HG03469 (cell line): ENCODE measurements around the gene ABCC1.

Experiments
- ATAC-seq: cut with Tn5 transposase; IDR thresholded peaks from one replicate; pipeline ENCODE4 v1.9.1; 2021; ENCODE audit warnings: mild to moderate bottlenecking, moderate library complexity, moderate number of reproducible peaks; ENCODE audit not compliant: unreplicated experiment

Gene ABCC1

DNA sequence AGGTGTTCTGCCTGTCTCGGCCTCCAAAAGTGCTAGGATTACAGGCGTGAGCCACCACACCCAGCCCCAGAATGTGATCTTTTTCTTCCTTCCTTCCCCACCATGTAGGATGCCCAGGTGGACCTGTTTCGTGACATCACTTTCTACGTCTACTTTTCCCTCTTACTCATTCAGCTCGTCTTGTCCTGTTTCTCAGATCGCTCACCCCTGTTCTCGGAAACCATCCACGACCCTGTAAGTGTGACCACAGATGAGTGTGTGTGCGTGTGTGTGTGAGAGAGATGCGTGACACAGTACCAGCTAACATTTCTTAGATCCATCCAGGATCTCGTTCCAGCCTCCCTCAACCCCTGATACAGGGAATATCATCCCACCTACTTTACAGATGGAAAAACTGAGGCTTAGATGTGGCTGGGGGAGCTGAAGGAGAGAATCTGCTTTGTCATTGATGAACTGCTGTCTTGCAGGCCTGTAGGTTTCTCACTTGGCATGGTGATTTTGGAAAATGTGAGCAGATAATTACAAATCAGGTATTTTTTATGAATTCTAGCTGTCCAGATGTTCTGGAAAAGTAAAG lies 67.1 kb downstream of the ABCC1 start:
- ATAC-seq = no peak

DNA sequence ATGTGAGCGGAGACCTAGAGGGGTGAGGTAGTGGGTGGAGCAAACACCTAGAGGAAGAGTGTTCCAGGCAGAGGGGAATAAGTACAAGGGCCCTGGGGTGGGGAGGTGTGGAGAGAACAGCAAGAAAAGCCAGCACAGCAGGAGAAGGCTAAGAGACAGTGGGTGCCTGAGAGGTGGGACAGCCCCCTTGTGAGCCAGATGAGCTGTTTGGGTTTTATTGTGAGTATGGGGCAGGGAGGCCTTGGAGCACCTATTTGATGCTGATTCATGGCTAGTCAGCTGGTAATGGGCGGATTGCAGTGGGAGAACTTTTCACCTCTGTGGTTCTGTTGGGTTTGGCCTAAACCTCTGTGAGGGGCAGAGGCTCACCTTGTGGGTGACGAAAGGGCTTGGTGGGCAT lies 68.4 kb downstream of the ABCC1 start:
- no peak for ATAC-seq

DNA sequence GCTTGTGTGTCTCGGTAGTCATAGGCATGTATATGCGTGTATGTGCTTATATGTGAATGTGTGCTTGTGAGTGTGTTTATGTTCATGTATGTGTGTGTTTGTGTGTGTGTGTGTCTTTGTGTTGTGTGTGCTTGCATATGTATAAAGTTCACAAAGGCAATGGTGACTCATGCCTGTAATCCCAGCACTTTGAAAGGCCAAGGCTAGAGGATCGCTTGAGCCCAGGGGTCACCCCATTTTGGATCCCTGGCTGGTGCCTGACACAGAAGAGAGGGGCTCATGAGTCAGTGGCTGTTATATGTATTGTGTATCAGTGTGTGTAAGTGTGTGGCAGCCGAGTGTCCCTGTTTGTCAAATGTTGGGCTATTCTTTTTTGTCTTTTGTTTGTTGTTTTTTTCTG lies 69.3 kb downstream of the ABCC1 start:
- no peak for ATAC-seq

DNA sequence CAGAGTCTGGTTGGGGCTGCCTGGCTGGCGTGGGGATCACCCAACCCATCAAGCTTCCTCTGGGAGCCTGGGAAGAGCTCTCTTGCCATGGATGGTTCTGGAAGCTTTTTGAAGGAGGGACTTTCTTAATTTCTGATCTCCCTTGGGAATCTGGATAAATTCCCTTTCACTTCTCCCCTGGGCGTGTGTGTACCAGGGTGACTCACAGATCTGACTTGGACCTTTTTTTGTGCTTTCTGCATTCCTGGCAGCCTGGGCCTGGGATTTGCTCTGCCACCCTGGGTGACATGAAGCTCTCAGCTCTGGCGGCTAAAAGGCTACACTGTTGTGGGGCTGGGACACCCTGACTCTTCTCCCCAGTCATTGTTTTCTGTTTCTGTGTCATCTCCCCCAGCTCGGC lies 70.1 kb downstream of the ABCC1 start:
- ATAC-seq = no peak

DNA sequence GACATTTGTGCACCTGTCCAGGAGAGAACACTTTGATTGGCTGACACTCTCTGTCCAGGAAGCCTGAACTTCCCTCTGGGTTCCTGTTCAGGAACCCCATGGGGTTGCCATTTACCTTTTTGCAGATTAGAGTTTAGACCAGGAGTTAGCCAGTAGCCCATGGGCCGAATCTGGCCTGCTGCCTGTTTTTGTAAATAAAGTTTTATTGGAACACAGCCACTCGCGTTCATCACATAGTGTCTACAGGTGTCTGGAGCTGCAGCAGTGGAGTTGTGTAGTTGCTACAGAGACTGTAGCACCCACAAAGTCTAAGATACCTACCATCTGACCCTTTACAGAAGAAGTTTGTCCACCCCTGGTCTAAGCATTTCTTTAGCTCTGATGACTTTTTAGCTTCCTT lies 70.9 kb downstream of the ABCC1 start:
- no peak for ATAC-seq

DNA sequence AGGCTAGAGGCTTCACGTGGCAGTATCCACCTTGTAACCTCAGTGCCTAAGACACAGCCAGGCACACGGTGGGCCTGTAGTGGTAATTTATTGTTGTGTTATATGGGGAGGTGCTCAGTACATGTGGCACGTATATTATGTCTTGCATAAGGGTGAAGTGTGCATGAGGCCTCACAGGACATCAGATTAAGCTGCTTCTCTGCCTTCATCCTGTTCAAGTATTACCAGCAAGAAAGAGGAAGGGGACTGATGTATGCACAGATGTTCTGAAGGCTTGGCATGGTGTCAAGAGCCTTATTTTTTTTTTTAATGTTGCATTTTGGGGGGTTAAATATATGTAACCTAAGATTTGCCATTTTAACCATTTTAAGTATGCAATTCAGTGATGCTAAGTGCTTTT lies 71.6 kb downstream of the ABCC1 start:
- no peak for ATAC-seq

DNA sequence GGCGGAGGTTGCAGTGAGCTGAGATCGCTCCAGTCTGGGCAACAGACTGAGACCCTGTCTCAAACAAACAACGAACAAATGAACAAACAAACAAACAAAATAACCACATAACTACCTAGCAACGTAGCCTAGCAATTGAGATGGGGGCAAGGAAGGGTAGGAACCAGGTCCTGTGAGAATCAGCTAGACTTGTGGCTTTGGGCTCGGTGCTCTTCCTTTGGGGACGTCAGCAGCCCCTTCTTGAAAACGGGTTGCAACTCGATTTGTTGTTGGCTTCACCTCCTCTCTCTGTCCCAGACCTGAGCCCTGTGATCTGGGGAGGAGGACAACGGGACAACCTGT lies 72.2 kb downstream of the ABCC1 start:
- no peak for ATAC-seq

DNA sequence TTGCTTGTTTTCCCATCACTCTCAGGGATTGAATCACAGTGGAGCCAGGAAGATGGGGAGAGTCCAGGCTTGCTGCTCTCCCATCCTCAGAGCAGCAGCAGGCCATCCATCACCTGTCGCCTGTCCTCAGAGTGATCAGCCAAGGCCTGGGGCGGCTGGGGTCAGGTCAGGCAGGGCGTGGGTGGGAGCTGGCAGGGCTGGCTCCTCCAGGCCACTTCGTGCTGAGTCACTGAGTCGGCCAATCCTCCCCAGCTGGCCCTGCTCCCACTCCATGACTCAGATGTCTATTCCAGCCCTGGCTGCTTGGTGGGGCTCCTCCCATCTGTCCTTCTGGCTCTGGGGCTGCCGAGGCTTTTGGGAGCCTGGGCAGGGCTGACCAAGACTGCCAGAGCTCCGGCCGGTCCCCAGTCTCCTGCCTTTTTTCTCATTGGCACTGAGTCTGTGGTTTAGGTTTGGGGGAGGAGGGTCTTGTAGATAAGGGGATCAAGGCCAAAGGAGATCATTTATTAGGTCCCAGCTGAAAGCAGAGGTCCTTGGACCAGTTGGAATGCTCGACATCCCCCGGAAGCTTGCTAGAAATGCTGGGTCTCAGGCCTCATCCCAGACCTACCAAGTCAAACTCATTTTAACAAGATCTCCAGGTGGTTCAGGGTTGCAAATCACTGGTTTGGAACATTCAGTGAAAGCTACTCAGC lies 72.7 kb downstream of the ABCC1 start:
- ATAC-seq = no peak

DNA sequence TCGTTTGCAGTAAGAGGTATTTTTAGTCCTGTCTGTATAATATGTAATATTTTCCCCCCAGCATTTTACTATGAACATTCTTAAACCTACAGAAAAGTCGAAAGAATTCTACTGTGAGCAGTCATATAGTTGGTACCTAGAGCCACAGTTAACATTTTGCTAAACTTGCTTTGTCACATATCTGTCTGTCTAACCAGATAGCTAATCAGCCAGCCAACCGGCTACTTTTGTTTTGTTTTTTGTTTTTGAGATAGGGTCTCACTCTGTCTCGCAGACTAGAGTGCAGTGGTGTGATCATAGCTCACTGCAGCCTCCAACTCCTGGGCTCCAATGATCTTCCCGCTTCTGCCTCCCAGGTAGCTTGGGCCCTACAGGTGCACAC lies 73.3 kb downstream of the ABCC1 start:
- ATAC-seq = no peak

DNA sequence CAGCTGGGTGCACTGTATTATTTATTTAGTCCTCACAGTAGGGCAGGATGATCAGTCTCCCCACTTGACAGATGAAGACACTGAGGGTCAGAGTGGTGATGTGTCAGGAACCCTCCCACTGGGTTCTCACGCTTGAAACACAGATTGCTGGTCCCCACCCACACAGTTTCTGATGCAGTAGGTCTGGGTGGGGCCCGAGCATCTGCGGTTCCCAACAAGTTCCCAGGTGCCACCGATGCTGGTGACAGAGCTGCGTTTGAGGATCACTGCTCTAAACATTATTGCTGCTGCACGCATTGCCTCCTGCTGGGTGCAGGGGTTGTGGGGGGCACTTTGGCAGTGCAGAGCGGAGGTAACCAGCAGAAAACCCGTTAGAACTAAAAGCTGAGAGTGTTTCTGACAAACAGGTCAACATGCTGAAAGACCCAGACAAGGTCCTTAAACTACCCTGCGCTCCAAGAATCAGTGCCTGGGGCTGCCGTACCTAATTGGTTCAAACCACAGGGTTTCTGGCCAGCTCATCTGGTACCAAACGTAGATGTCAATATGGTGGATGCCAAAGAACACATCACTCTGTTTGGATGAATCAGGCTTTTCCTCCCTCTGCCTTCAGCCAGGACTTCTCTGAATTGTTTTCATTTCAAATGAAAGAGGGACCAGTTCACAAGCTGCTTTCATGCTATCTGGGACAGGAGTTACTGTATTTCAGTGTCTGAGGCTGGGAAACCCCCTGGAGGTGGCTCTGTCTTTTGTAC lies 76.0 kb downstream of the ABCC1 start:
- no peak for ATAC-seq

DNA sequence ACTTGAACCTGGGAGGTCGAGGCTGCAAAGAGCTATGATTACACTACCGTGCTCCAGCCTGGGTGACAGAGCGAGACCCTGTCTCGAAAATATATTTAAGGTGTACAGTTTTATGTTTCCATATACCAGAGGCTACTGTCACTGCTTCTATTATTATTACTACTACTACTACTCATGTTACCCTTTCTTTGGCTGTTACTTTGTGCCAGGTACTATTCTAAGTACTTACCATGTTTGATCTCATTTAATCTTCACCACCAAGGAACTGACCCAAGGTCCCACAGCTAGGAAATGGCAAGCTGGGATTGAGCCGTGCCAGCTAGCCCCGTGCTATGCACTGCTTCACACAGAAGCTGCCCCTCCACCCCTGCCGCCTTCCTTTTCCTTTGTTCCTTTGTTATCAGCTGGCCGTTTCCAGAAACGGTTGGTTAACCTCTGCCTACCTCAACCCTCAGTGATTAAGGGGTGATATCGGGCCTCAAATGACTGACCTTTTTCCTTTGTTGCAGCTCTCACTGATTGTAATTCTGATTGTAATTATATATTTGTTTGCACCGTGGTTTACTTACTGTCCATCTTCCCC lies 78.4 kb downstream of the ABCC1 start:
- no peak for ATAC-seq

DNA sequence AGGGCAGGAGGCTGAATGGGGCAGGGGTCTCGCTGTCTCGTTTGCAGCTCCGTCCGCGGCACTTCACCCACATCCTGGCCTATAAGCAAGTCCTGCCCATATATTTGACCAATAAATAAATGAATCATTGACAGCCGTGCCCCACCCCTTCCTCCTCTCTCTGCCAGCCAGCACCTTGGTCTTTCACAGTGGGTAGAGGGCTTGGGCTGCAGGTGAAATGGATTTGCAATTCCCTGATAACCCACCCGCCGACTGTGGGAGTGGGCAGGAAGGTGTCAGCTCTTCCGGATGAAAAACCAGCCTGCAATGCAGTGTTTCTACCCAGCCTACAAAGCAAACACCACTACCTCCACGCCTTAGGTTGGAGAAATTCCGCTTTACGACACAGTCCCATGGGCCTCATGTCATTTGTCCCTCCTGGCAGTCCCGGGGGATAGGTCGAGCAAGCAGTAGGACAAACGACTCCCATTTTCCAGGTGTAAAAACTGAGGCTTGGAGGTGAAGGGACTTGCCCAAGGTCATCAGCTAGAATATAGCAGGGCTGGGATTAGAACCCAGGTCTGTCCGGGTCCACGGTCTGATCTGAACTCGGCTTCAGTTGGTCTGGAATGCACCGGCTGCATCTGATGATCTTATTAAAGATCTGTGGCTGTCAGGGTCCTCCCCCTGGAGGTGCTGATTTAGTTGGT lies 79.0 kb downstream of the ABCC1 start:
- ATAC-seq = no peak

DNA sequence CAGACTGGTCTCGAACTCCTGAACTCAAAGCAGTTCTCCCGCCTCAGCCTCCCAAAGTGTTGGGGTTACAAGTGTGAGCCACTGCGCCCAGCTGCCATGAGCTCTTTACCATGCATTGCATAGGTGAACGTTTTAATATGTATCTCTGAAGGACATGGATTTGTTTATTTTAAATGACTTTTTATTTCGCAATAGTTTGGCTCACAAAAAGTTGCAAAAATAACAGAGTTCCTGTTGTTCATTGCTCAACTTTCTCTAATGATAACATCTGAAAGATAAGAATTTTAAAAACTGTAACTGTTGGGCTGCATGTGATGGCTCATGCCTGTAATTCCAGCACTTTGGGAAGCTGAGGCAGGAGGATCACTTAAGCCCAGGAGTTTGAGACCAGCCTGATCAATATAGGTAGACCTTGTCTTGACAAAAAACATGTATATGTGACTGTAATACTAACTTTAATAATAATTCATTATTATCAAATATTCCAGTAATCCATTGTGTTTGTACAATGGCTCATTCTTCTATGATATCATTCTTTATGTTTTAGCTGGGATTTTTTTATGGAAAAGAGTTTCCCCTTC lies 80.1 kb downstream of the ABCC1 start:
- no peak for ATAC-seq

DNA sequence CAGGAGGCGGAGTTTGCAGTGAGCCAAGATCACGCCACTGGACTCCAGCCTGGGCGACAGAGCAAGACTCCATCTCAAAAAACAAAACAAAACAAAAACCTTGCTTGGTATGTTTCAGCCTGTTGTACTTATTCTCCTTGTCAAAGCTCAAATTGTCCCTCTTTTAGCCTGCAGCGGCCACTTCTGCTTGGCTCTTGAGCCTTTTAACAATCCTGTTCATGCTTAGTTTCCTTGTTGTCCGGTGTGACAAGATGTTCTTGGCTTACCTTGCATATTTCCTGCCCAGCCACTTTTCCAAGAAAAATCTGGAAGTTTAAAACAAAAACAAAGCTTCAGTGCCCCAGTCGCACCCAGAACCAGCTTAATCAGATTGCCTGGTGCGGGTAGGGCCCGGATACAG lies 81.0 kb downstream of the ABCC1 start:
- no peak for ATAC-seq

DNA sequence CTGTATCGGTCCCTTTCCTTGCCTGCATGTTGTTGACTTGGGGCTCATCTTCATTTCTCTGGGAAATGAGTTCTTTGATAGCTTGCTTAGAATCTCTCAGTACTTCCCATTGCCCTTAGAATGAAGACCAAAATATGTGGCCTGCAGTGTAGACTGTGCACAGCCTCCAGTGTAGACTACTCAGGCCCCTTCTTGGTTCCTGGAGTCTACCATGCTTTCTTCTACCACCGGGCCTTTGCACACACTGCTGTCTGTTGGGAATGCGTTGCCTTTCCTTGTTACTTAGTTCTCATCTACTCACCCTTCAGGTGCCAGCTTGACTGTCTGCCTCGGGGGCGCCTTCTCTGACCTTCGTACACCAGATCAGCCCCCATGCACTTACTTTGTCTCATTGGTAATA lies 82.0 kb downstream of the ABCC1 start:
- no peak for ATAC-seq

DNA sequence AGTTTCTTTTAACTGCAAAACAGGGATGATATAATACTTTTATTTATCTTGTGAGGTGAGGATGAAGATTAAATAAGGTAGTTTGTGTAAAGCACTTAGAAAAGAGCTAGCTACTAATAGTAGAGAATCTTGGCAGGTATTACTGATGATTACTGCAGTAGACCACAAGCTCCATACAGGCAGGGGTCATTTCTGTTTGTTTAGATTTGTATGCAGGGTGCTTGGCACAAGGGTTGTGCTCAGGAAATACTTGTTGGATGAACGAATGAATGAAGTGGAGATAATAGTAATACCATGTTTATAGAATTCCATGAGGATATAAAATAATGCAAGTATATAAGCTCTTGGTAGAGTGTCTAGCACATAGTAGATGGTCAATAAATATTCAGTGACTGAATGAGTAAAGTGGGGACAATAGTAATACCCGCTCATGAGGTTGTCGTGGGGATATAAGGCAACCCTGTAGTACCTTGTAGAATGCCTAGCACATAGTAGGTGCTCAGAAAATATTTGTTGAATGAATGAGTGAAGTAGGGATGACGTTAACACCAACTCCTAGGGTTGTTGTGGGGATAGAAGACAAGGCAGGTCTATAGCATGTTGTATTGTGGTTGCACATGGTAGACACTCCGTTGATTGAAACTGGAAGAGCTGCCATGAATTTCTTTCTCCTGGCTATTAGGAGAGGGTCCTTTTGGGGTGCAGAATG lies 83.0 kb downstream of the ABCC1 start:
- ATAC-seq = no peak

DNA sequence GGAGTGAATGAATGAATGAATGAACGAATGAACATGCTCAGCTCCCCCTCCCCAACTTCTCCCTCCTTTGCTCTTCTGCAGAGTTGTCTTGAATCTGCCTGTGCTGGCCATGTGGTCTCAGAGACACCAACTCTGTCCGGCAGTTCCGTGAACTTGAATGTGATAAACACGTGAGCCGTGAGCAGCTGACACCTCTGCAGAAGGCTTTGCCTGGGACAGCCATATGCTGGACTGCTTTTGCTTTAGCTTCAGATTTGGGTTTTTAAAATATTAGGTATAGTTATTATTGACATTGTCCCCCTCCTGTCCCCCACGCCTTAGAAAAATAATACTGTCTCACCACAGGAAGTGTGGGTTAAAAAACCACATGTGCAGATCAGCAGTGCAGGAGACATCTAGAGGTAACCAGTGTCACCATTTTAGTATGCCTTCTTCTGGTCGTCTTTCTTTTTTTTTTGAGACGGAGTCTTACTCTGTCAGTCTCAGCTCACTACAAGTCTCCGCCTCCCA lies 83.8 kb downstream of the ABCC1 start:
- ATAC-seq = no peak

DNA sequence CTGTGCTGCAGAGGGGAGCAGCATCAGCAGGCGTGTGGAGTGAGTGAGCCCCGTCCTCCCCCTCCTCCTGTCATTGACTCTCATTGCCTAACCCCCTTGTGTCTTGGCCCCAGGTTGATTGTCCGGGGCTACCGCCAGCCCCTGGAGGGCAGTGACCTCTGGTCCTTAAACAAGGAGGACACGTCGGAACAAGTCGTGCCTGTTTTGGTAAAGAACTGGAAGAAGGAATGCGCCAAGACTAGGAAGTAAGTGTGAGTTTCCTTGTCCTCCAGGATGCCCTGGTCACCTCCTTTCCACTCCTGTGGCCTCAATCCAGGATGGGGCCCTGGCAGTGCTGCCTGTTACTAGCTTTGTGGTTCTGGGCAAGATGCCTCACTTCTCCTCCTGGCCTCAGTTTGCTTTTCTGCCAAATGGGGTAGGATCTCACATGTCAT lies 87.0 kb downstream of the ABCC1 start:
- ATAC-seq = no peak

DNA sequence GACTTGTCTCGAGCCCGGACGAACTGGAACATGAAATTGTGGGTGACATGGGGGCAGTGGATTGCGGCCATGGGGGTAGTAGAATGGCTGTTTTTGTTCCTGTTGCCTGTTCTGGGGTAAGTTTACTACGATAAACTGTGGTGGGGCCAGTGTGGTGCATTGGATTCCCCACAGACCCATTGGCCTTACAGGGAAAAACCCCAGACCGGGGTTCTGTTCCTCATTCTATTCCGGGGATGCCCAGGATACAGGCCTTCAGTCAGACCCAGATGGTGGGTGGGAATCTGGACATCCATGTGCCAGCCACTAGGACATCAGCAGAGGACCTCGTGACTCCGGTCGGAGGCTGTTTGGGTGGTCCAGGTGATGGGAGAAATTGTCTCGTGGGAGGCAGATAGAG lies 88.1 kb downstream of the ABCC1 start:
- ATAC-seq = no peak

DNA sequence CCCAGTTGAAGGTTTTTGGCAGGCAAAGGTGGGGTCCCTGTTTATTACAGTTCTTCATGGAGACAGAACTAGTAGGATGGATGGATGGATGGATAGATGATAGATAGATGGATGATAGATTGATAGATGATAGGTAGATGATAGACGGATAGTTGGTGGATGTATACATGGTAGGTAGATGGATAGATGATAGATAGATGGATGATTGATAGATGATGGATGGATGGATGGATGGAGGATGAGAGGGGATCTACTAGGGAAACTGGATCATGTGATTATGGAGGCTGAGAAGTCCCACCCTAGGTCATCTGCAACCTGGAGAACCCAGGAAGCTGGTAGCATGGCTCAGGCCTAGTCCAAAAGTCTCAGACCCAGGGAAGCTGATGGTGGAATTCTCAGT lies 88.6 kb downstream of the ABCC1 start:
- no peak for ATAC-seq
